Colonic mucosa (tissue), 4 donors: ENCODE measurements around the gene MROH8. TPM values are rescaled to one million over a fixed set of nuclear protein-coding genes. Genes with fewer than 3 reads are reported as not detected.

Source experiments
- DNase-seq: peaks from one replicate; pipeline ENCODE4 v3.0.0-alpha.2; 2020
- H3K27ac ChIP-seq: fragments of 200-600 bp; one replicate; pipeline ENCODE4 v1.8.0; 2021
- H3K27me3 ChIP-seq: fragments of 200-600 bp; one replicate; pipeline ENCODE4 v1.8.0; 2021
- H3K36me3 ChIP-seq: fragments of 200-600 bp; one replicate; pipeline ENCODE4 v1.8.0; 2021
- H3K4me1 ChIP-seq: fragments of 200-600 bp; one replicate; pipeline ENCODE4 v1.8.0; 2021; ENCODE audit warnings: mild to moderate bottlenecking
- H3K4me3 ChIP-seq: fragments of 200-600 bp; one replicate; pipeline ENCODE4 v1.8.0; 2021
- H3K9ac ChIP-seq, 2 donors: one replicate each; pipeline ENCODE4 v1.7.0; 2013; ENCODE audit warnings: control low read depth in 2 of 2, low read depth in 2 of 2, low read length in 2 of 2
- H3K9me3 ChIP-seq: fragments of 200-600 bp; one replicate; pipeline ENCODE4 v1.8.0; 2021
- intact Hi-C: fragments of 100-400 bp; cut with DNase I; formaldehyde crosslinking; loops from one replicate; pipeline ENCODE4 v1.14.1; 2022
- total RNA-seq, 2 donors: library from RNA; stranded (reverse); fragmentation: NEBNext Ultra II Directional in 1 of 2; extraction: Animal tissue kit (Norgen Biotek cat#: 25700) in 1 of 2; gene quantifications; one replicate each; pipeline ENCODE4 v1.2.1, GENCODE V29; 2021
- TF ChIP-seq, protein P1 (sequence below): fragments of 200-600 bp; IDR thresholded peaks from one replicate; pipeline ENCODE4 v1.8.0; 2022; ENCODE audit warnings: antibody characterized with exemption, mild to moderate bottlenecking
- donor health status: healthy.
- donor health status: DM: no; HTN: no; CAD: no.
- donor health status: DM: no; HTN: no; CAD: no.

The MROH8 gene
- total RNA-seq, 2 donors from 2014 or later: 0.90 to 1.3 TPM

DNA sequence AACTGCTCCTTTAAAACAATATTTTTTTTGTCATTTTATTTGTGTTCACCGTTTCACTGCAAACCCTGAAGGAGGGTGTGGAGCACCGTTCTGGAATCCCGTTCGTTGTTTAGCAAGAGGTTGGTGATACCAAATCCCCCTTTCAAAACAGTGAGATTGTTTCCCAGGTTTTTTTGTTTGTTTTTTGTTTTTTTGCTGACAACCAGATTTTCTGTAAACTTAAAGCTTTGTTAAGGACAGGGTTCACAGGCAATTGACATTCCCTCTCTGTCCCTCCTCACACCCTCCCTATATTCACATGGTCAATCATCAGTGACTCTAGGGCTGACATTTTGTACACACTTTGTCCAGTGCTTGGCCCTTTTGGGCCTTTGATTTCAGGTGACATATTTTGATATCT, 21.0 kb upstream of the MROH8 start:
- Histone ChIP-seq H3K9me3 (no peaks in the 10 kb centered on the region), H3K27ac (no peak overlapping the region), H3K9ac (no peak overlapping the region), H3K4me3 (no peak overlapping the region), H3K36me3 (peaks cover 25% of the 10 kb centered on the region), H3K4me1 (no peaks in the 10 kb centered on the region), H3K27me3 (no peaks in the 10 kb centered on the region)
- DNase-seq: no peak
- intact Hi-C loops: no loop called here
- TF ChIP-seq, protein P1, sequence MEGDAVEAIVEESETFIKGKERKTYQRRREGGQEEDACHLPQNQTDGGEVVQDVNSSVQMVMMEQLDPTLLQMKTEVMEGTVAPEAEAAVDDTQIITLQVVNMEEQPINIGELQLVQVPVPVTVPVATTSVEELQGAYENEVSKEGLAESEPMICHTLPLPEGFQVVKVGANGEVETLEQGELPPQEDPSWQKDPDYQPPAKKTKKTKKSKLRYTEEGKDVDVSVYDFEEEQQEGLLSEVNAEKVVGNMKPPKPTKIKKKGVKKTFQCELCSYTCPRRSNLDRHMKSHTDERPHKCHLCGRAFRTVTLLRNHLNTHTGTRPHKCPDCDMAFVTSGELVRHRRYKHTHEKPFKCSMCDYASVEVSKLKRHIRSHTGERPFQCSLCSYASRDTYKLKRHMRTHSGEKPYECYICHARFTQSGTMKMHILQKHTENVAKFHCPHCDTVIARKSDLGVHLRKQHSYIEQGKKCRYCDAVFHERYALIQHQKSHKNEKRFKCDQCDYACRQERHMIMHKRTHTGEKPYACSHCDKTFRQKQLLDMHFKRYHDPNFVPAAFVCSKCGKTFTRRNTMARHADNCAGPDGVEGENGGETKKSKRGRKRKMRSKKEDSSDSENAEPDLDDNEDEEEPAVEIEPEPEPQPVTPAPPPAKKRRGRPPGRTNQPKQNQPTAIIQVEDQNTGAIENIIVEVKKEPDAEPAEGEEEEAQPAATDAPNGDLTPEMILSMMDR: no peak

DNA sequence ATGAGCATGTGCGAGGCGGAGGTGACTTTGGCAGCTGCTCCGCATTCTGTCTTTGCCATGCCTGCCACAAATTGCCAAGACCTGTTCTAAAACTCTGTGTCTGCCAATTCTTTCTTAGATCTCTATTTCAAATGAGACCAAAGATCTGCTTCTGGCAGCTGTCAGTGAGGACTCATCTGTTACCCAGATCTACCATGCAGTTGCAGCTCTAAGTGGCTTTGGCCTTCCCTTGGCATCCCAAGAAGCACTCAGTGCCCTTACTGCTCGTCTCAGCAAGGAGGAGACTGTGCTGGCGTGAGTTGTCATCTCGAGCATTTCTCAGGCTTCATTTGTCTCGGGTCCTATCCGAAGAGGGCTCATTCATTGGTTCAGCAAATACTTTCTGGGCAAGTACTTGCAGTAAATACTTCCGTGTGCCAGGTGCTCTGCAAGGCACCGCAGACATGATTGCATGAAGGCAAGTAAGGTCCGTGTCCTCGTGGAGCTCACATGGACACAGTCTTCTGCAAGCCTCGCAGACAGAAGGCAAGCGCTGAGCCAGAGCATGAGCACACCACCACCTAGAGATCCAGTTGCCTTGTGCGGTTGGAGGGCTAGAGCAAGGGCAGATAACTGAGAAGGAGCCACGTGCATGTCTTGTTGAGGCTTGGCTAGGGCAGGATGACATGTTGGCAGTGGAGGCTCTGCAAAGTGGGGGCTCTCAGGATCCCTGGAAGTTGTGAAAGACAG, 19.7 kb upstream of the MROH8 start:
- no peaks in the 10 kb centered on the region for H3K9me3 ChIP-seq
- H3K9ac ChIP-seq: no peak overlapping the region
- H3K4me3 ChIP-seq: no peak overlapping the region
- H3K4me1 ChIP-seq: no peaks in the 10 kb centered on the region
- H3K27me3 ChIP-seq: no peaks in the 10 kb centered on the region
- TF ChIP-seq, protein P1: no peak
- no peak overlapping the region for H3K27ac ChIP-seq
- peaks cover 13% of the 10 kb centered on the region for H3K36me3 ChIP-seq
- intact Hi-C loops: loop anchor here (10.0 kb wide), 1 partner anchor 66 kb away; the partner anchor contains the start of gene GHRH
- no peak for DNase-seq

DNA sequence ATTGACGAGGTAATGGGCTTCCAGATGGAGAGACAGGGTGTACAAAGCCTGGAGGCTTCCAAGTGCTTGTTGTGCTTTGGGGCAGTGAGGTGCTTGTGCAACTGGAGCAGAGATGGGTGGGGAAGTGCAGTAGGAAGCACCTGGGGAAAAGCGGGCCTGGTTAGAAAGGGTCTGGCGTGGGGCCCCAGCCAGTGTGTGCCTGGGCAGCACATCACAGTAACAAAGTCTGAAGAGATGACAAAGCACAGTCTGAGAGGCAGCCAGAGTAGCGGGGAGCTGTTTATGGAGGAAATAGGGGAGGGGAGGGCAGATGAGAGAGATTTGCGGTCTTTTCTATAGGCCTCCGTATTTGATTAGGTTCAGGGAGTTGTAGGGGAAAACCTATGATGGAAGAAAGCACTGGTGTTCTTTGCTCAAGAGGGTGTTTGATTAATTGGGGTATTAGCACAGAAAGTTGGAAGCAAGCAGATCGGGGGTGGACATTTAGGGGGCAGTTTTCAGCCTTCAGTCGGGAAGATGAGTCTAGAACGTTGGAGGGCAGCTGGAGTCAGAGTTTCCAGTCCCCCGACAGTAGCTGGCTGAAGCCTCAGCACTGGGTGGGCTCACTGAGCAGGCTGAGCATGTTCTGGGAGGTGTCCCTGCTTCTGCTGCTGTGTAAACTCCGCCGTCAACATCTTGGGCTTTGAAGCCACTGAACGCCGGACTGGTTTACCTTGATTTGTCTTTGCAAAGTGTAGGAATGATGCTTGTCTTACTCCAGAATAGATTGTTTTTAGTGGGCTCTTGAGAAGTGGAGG, 15.5 kb upstream of the MROH8 start:
- H3K27ac ChIP-seq: no peak overlapping the region
- peaks cover 7% of the 10 kb centered on the region for H3K4me1 ChIP-seq

DNA sequence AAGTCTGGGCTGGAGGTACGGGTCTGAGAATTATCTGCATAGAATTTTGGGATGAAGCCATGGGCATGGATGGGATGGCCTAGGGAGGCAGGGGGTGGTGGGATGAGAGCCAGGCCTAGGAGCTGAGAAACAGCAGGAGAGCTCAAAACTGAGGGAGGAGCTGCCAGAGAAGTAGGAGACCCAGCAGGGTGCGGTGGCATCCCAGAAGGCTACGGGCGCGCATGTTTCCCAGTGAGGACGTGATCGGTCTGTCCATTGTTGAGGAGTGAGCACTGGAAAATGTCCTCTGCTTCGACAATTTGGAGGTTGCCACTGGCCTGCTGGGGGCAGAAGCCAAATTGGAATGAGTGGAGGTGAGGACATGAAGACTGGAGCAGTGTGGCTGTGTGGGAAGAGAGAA, 14.5 kb upstream of the MROH8 start:
- Histone ChIP-seq H3K4me1 (peaks cover 7% of the 10 kb centered on the region), H3K9me3 (no peaks in the 10 kb centered on the region), H3K4me3 (no peak overlapping the region), H3K27ac (no peak overlapping the region), H3K36me3 (peaks cover 2% of the 10 kb centered on the region), H3K27me3 (no peaks in the 10 kb centered on the region), H3K9ac (no peak overlapping the region)
- TF ChIP-seq, protein P1: no peak
- DNase-seq: no peak
- intact Hi-C loops: loop anchor here (10.0 kb wide), 1 partner anchor 71 kb away; the partner anchor contains the start of gene GHRH

More for the DNA sequence above, 15.5 kb upstream of the MROH8 start:
- intact Hi-C loops: loop anchor here (10.0 kb wide), 1 partner anchor 70 kb away; the partner anchor contains the start of gene GHRH
- H3K9ac ChIP-seq: no peak overlapping the region
- no peak for DNase-seq
- no peaks in the 10 kb centered on the region for H3K27me3 ChIP-seq
- no peak overlapping the region for H3K4me3 ChIP-seq
- H3K36me3 ChIP-seq: peaks cover 8% of the 10 kb centered on the region
- TF ChIP-seq, protein P1: no peak
- no peaks in the 10 kb centered on the region for H3K9me3 ChIP-seq

DNA sequence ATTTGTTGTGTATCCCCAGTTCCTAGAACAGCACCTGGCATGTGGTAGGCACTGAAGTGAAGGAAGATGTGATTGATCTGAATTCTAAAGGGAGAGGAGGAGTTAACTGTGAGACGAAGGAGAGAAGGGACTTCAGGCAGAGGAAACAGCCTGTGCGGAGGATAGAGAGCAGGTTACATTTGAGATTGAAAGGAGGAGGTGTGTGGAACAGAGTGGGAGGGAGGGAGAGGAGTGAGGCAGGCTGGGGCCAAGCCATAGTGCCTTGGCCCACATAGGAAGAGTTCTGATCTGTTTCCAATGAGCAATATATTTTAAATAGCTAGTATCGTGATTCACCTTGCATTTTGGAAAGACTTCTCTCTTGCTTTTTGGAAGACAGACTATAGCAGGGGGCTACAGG, 13.9 kb upstream of the MROH8 start:
- peaks cover 7% of the 10 kb centered on the region for H3K4me1 ChIP-seq
- no peak overlapping the region for H3K4me3 ChIP-seq
- intact Hi-C loops: loop anchor here (10.0 kb wide), 1 partner anchor 72 kb away; the partner anchor contains the start of gene GHRH
- no peaks in the 10 kb centered on the region for H3K27me3 ChIP-seq
- H3K27ac ChIP-seq: no peak overlapping the region
- TF ChIP-seq, protein P1: no peak
- no peaks in the 10 kb centered on the region for H3K9me3 ChIP-seq
- H3K36me3 ChIP-seq: no peaks in the 10 kb centered on the region
- DNase-seq: no peak
- no peak overlapping the region for H3K9ac ChIP-seq
